Fibroblast of peridontal ligament (primary cell): Measurements from ENCODE around the gene GUCA2B.
A peak's percentile ranks its signal among the peaks of the same experiment; 100 is the strongest.

ENCODE experiments used
- DNase-seq: peaks from one replicate; pipeline ENCODE4 v3.0.0-alpha.2; 2010; ENCODE audit errors: extremely low read depth

The GUCA2B gene

DNA sequence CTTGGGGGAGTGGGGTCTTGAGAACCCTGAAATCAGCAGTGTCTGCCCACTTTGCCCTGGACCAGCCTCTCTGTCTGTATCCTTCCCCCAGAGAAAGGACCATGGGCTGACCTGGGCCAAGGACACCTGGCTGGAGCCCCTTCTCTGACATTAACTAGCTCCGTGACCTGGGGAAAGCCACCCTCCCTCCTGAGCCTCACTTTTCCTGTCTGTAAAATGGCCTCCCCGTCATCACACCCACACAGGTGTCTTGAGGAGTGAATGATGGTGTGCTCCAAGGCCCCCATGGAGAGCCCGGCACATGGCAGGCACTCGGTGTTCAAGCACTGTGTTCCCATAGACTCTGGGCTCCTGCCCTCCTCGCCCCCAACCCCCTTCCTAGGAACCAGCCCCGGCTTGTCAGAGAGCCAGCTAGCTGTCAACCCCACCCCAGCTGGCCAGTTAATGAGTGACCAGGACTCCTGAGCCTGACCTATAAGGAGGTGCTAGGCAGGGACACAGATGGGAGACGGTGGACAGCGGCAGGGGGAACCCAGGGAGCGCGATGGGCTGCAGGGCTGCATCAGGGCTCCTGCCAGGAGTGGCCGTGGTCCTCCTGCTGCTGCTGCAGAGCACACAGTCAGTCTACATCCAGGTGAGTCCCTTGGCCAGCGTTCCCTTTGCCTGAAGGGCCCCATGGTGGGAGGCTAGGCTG is at the start of gene GUCA2B:
Gene GUCA2B (plus strand): TSS at position 504 of the 694 bp plus-strand sequence. CDS start 41 bp downstream, at position 545.
- no peak for DNase-seq

- no peak for DNase-seq
Measured at GRCh38 chr1:42105025-42105424, 48.2 kb upstream of the GUCA2B start.

DNA sequence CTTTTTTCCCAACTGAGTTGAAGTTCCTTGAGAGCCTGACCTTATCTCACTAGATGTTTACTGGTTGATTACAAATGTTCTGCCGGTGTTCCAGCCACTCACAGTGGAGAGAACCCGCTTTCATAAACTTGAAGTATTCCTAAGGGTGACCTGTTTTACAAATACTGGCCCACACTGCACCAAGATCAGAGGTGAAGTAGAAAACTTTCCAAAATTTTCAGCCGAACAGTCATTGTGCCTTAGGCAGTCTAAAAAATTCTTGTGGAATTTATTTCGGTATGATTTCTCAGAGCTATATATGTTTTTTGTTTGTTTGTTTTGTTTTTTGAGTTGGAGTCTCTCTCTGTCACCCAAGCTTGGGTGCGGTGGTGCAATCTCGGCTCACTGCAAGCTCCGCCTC is 44.9 kb upstream of the GUCA2B start:
- no peak for DNase-seq

DNA sequence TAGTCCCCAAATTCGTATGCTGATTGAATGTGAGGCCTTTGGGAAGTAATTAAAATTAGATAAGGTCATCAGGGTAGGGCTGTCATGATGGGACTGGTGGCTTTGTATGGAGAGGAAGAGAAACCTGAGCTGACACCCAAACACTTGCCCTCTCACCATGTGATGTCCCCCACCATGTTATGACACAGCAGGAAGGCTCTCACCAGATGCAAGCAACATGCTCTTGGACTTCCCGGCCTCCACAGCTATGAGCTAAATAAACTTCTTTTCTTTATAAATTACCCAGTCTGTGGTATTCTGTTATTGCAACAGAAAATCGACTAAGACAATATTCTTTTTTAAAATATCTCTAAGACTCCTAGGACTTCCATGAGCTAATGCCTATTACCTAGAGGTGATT is 43.6 kb upstream of the GUCA2B start:
- no peak for DNase-seq

GRCh38 chr1:42114229-42114628 is 39.0 kb upstream of the GUCA2B start:
- DNase-seq: no peak

DNA sequence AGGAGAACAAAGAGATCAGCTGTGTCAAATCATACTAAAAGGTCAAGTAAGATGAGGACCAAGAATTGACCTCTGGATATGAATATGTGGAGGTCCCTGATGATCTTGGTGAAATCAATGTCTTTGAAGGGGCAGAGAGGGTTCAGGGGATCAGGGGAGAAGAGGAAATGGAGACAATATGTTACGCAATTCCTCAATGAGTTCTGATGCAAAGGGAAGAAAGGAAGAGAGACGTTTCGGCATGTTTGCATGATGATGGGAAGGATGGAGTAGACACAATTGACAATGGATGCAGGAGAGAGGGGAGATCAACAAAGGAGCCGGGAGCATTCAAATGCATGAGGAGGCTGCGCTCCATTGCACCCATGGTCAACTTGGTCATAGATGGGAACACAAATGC is 36.0 kb upstream of the GUCA2B start:
- no peak for DNase-seq

DNA sequence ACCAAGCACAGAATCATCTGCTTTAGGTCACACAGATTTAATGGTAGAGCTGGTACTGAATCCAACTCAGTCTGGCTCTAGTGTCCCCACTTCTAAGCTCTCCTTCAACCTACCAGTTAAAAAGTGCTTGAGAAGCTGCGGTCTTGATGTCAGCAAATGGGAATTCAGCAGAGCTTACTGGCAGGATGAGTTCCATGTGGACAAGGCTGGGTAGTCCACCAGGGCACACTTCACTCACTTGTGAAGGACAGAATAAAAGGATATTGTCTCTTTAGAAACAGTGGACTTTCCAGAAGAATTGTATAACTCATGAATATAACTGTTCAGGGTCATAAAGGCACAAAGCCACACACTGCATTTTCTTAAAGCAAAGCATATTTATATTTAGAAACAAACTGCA is 35.1 kb upstream of the GUCA2B start:
- DNase-seq: no peak

DNA sequence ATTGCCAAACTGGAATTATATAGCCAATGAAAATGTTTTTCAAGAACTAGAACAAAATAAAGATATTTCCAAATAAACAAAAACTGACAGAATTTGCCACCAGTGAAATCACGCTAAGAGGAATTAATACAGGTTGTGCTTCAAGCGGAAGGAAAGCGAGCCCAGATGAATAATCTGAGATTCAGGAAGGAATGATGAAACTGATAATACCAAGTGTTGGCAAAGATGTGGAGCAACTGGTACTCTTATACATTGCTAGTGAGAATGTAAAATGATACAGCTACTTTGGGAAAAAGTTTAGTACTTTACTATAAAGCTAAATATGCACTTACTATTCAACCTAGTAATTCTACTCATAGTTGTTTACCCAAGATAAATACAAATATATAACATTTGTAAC is 30.8 kb upstream of the GUCA2B start:
- DNase-seq: no peak

DNA sequence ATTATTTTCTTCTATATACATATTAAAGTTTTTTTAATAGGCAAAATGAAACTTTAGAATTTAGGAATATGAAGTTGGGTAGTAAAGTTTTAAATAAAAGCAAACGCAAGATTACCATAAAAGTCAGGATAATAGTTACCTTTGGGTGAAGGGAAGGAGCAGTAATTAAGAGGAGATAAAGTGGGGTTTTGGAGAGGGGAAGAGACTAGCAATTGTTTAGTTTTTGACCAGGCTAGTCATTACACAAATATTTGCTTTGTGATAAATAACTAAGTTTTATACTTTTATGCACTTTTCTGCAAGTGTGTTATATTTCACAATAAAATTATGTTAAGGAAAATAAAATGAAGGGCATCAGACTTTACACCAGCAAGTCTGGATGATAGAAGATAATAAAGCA is 27.7 kb upstream of the GUCA2B start:
- DNase-seq: no peak

DNA sequence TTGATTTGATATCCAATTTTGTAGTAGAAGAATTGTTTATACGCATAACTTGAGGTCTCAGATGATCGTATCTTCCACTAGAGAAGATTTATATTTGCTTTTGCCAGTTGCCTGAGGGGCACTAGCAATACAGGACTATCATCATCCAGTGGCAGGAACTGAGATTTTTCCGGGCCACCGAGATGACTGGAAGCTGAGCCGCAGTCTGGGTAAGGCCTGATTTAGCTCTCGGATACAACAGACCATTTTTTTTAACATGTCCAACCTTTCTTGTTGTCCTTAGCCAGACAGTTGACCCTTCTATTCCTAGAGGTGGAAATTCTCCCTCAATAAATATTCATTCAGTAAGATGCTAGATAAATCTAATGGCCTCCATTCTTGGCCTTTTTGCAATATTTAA is 25.4 kb upstream of the GUCA2B start:
- no peak for DNase-seq

GRCh38 chr1:42128499-42128898 is 24.7 kb upstream of the GUCA2B start:
- DNase-seq: no peak

GRCh38 chr1:42128964-42129363 is 24.2 kb upstream of the GUCA2B start:
- DNase-seq: no peak

- DNase-seq: no peak
Measured at GRCh38 chr1:42130061-42130660, 23.0 kb upstream of the GUCA2B start.

GRCh38 chr1:42133390-42133789 is 19.8 kb upstream of the GUCA2B start:
- DNase-seq: no peak

DNA sequence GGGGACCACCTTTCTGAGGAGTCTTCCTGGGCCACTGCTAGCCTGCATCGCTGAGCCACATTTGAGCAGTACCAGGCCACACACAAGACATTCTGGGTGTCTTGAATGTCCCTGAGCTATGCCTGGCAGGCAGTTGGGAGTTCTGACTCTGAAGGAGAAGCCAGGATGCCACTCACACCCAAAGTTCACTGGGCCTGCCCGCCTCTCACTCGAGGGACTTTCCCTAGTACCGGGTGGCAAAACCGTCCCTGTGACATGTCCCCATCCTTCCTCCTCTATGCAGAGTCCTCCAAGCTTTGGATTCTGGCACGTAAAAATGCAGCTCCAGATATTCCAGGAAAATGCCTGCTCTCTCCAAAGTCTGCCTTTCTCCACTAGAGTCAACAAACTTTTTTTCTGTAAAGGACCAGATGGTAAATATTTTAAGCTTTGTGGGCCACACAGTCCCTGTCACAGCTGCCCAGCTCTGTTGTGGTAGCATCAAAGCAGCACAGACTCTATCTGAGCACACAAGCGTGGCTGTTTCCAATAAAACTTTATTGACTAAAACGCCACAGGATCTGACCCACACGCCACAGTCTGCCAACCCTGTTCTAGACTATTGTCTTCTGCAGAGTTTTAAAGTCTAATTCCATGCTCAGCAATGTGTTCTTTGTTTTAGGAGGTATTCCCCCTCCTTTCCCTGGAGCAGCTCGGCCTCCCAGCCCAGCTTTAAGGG is 19.2 kb upstream of the GUCA2B start:
- no peak for DNase-seq

DNA sequence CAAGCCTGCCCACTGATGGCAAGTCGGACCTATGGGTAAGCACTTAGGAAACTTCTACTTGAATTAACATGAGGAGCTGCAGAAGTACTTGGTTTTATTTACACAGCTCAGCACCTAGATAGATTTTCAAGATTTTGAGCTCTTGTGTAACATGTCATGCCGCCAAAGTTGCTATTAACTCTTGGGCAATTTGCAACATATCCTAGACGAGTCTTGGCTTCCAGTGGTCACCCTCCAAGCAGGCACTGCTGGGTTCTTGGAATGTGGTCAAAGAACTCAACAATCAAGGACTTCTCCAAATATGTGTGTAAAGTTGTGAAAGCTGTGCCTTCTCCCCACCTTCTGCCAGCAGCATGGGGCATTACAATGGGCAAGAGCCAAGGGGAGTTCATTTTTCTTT is 17.8 kb upstream of the GUCA2B start:
- DNase-seq: peak; percentile 2

GRCh38 chr1:42136466-42136865 is 16.7 kb upstream of the GUCA2B start:
- DNase-seq: no peak

- no peak for DNase-seq
Measured at GRCh38 chr1:42137766-42138165, 15.4 kb upstream of the GUCA2B start.

DNA sequence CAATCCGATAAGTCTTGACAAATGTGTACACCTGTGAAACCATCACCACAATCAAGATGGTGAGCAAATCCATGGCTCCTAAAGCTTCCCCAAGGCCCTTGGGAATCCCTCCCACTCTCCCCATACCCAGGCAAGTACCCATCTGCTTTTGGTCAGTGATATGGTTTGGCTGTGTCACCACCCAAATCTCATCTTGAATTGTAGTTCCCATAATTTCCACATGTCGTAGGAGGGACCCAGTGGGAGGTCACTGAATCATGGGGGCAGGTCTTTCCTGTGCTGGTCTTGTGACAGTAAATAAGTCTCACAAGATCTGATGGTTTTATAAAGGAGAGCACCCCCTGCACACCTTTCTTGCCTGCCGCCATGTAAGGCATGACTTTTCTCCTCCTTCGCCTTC is 14.6 kb upstream of the GUCA2B start:
- DNase-seq: no peak

DNA sequence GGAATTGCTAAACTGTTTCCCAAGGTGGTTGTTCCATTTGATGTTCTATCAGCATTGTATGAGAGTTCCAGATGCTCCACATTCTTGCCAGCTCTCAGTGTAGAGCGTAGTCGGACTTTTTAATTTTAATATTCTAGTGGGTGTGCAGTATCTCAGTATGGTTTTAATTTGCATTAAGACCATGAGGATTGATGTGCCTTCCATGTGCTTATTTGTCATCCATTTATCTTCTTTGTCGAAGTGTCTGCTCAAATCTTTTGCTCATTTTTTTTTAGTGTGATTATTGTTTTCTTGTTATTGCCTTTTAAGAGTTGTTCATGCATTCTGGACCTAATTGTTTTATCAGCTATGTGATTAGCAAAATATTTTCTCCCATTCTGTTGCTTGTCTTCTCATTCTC is 13.8 kb upstream of the GUCA2B start:
- DNase-seq: no peak

DNA sequence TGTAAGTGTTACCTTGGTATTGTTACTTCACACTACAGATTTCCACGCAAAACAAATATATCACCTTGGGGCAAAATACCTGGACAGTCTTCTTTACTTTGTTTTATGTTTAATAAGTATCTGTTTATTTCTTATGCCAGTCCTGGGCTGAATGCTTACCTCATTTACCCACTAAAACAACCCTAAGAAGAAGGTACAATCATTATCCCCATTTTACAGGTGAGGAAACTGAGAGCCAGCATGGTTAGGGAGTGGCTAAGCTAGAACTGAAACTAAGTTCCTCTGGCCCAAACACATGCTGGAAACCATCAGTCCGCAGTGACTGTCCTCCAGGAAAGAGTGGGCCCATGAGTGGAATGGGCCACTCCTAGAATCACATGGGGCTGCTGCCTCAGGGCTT is 13.0 kb upstream of the GUCA2B start:
- no peak for DNase-seq

DNA sequence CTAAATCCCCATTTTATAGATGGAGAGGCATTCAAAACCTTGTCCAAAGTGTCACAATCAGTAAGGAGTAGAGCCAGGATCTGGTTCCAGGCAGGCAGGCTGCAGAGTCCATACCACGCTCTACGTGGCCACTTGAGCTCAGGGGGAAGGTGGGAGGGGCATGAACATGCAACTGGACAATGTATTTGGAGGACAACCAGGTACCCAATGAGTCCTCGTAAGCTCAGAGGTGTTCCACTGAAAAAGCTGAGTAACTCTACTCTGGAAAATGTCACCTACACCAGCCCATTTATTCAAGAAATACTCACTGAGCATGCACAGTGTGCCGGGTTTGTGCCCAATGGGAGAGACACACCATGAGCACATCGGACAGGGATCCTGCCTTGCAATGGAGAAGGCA is 11.2 kb upstream of the GUCA2B start:
- no peak for DNase-seq
